Endothelial cell of umbilical vein (primary cell): ENCODE measurements around the gene DPP7. TPM values are rescaled to one million over a fixed set of nuclear protein-coding genes. Genes with fewer than 3 reads are reported as not detected.

ENCODE experiments used
- BruUV-seq: library from RNA; stranded (reverse); fragments of 400-500 nt; replicated peaks from 2 replicates; lab custom pipeline; 2021; lab: Mats Ljungman, UMichigan
- CTCF ChIA-PET: fragments of 300-600, 350-600 bp; sonication (Branson Sonifier 250); formaldehyde crosslinking; loops from one replicate; lab custom pipeline; 2021; ENCODE audit warnings: antibody characterized with exemption, inconsistent platforms; lab: Charles Lee
- POLR2A ChIA-PET: fragments of 300-600, 350-600 bp; sonication (Branson Sonifier 250); formaldehyde crosslinking; loops from one replicate; lab custom pipeline; 2021; ENCODE audit warnings: antibody characterized with exemption, inconsistent platforms; lab: Charles Lee
- DNase-seq: peaks from one replicate; pipeline ENCODE4 v3.0.0-alpha.2; 2011; ENCODE audit warnings: low read depth, low spot score
- FAIRE-seq: peaks from 2 replicates; lab custom pipeline; 2011; peaks lifted over from hg19 to GRCh38; lab: Jason Lieb, UNC
- H2AFZ ChIP-seq: 2 replicates; pipeline ENCODE4 v1.6.0; 2012; ENCODE audit warnings: low read depth, low read length, control low read depth, inconsistent platforms
- H3K27ac ChIP-seq: 2 replicates; pipeline ENCODE4 v1.5.1; 2011; ENCODE audit warnings: low read depth, mild to moderate bottlenecking, control low read depth, low read length, moderate library complexity; ENCODE audit not compliant: insufficient read depth
- H3K27me3 ChIP-seq, 2 experiments: 2 replicates each; pipeline versions ENCODE4 v1.6.0 to v1.6.1; 2011; ENCODE audit warnings: low read length in 2 of 2, mixed read lengths in 1 of 2; ENCODE audit not compliant: control insufficient read depth in 2 of 2, insufficient read depth in 2 of 2
- H3K36me3 ChIP-seq, 2 experiments: 2 replicates in 1 of 2; 3 replicates in 1 of 2; pipeline ENCODE4 v1.5.1; 2011; ENCODE audit warnings: low read length in 2 of 2, mild to moderate bottlenecking in 1 of 2, moderate library complexity in 1 of 2; ENCODE audit not compliant: control insufficient read depth in 2 of 2, insufficient read depth in 2 of 2; ENCODE audit errors: extremely low read depth in 1 of 2
- H3K4me1 ChIP-seq: 3 replicates; pipeline ENCODE4 v1.5.1; 2011; ENCODE audit warnings: mild to moderate bottlenecking, low read length; ENCODE audit not compliant: control insufficient read depth, insufficient read depth; ENCODE audit errors: extremely low read depth
- H3K4me2 ChIP-seq: 2 replicates; pipeline ENCODE4 v1.6.1; 2011; ENCODE audit warnings: low read length, control low read depth, mixed read lengths; ENCODE audit not compliant: insufficient read depth
- H3K4me3 ChIP-seq, 3 experiments: fragments of 200-600 bp in 1 of 3; sonication (generic), shearing (Covaris generic) in 1 of 3; replicated peaks in 1 of 3; 2 replicates each; pipeline ENCODE4 v1.5.1; 2011 to 2016; ENCODE audit warnings: control low read depth in 3 of 3, low read length in 3 of 3, mild to moderate bottlenecking in 2 of 3, inconsistent platforms in 1 of 3, low read depth in 1 of 3, moderate library complexity in 1 of 3; ENCODE audit not compliant: insufficient read depth in 1 of 3
- H3K79me2 ChIP-seq: 2 replicates; pipeline ENCODE4 v1.6.0; 2012; ENCODE audit warnings: low read length, inconsistent platforms; ENCODE audit not compliant: control insufficient read depth, insufficient read depth
- H3K9ac ChIP-seq: replicated peaks from 2 replicates; pipeline ENCODE3; 2011; ENCODE audit warnings: low read length, control low read depth; ENCODE audit not compliant: insufficient read depth; ENCODE audit errors: extremely low read depth
- H3K9me1 ChIP-seq: replicated peaks from 3 replicates; pipeline ENCODE4 v1.6.0; 2011; ENCODE audit warnings: mild to moderate bottlenecking, low read length; ENCODE audit not compliant: control insufficient read depth, insufficient read depth; ENCODE audit errors: extremely low read depth
- H3K9me3 ChIP-seq: replicated peaks from 2 replicates; pipeline ENCODE4 v1.5.1; 2012; ENCODE audit warnings: low read length, inconsistent platforms; ENCODE audit not compliant: control insufficient read depth, insufficient read depth
- H4K20me1 ChIP-seq: replicated peaks from 2 replicates; pipeline ENCODE3; 2011; ENCODE audit warnings: mild to moderate bottlenecking, low read length; ENCODE audit not compliant: control insufficient read depth, insufficient read depth; ENCODE audit errors: extremely low read depth
- EZH2 ChIP-seq: IDR thresholded peaks from 2 replicates; pipeline ENCODE4 v1.6.1; 2012; ENCODE audit warnings: borderline replicate concordance, low read depth, mild to moderate bottlenecking, moderate library complexity, low read length, inconsistent platforms; ENCODE audit not compliant: severe bottlenecking
- FOS ChIP-seq: IDR thresholded peaks from 2 replicates; pipeline ENCODE4 v1.6.1; 2011; ENCODE audit warnings: mild to moderate bottlenecking, low read length, moderate library complexity, borderline replicate concordance; ENCODE audit not compliant: insufficient read depth
- GATA2 ChIP-seq: IDR thresholded peaks from 2 replicates; pipeline ENCODE4 v1.7.0; 2011; ENCODE audit warnings: low read depth, mild to moderate bottlenecking, moderate library complexity, mixed read lengths, low read length; ENCODE audit not compliant: insufficient read length, insufficient read depth
- JUN ChIP-seq: IDR thresholded peaks from 2 replicates; pipeline ENCODE4 v1.6.1; 2011; ENCODE audit warnings: borderline replicate concordance, low read depth; ENCODE audit not compliant: insufficient read length, insufficient read depth
- MYC ChIP-seq: IDR thresholded peaks from one replicate; pipeline ENCODE4 v1.6.1; 2011; ENCODE audit warnings: mild to moderate bottlenecking, low read depth, low read length
- POLR2A ChIP-seq: IDR thresholded peaks from 2 replicates; pipeline ENCODE4 v1.6.1; 2012; ENCODE audit warnings: low read depth, mild to moderate bottlenecking, control low read depth, low read length
- POLR2AphosphoS5 ChIP-seq: IDR thresholded peaks from 2 replicates; pipeline ENCODE4 v1.6.1; 2012; ENCODE audit warnings: low read depth, mild to moderate bottlenecking, control low read depth, low read length, moderate library complexity; ENCODE audit not compliant: insufficient read depth
- dilution Hi-C: fragments of 300-500 bp; cut with MboI; formaldehyde crosslinking; loops from one replicate; pipeline ENCODE4 v1.15.0; 2019; ENCODE audit warnings: low sequenced_read_pairs; ENCODE audit not compliant: extremely low pct_ligation_motif_present
- intact Hi-C: fragments of 100-400 bp; cut with micrococcal nuclease; formaldehyde crosslinking; loops from one replicate; pipeline ENCODE4 v1.10.0; 2022
- polyA plus RNA-seq, 4 experiments: library from polyadenylated mRNA; depleted of rRNA in 3 of 4; stranded (reverse) in 3 of 4; unstranded in 1 of 4; fragments of >200 nt; gene quantifications; 2 replicates each; pipeline versions ENCODE4 v1.2.1 to v1.2.3, GENCODE V29; 2011 to 2012; ENCODE audit warnings: missing spikeins in 1 of 4
- total RNA-seq: library from RNA; stranded (reverse); gene quantifications from 2 replicates; pipeline ENCODE4 v1.2.3, GENCODE V29; 2021
- TF ChIP-seq, protein P1 (sequence below), 2 donors: IDR thresholded peaks; 1 replicate in 1 of 2; 2 replicates in 1 of 2; pipeline ENCODE4 v1.5.1; 2011; ENCODE audit warnings: low read length in 2 of 2, mild to moderate bottlenecking in 2 of 2, moderate library complexity in 2 of 2, control low read depth in 1 of 2, inconsistent platforms in 1 of 2, low read depth in 1 of 2; ENCODE audit not compliant: insufficient read depth in 1 of 2; ENCODE audit errors: extremely low read depth in 1 of 2
- TF ChIP-seq, protein P2 (sequence below): IDR thresholded peaks from 2 replicates; pipeline ENCODE4 v1.6.1; 2011; ENCODE audit not compliant: insufficient read depth, insufficient read length

The DPP7 gene
- total and polyA plus RNA-seq, 2 donors (not counting 3 experiments of a cell fraction or from before 2014, with no cell fraction given): 149 to 200 TPM

DNA sequence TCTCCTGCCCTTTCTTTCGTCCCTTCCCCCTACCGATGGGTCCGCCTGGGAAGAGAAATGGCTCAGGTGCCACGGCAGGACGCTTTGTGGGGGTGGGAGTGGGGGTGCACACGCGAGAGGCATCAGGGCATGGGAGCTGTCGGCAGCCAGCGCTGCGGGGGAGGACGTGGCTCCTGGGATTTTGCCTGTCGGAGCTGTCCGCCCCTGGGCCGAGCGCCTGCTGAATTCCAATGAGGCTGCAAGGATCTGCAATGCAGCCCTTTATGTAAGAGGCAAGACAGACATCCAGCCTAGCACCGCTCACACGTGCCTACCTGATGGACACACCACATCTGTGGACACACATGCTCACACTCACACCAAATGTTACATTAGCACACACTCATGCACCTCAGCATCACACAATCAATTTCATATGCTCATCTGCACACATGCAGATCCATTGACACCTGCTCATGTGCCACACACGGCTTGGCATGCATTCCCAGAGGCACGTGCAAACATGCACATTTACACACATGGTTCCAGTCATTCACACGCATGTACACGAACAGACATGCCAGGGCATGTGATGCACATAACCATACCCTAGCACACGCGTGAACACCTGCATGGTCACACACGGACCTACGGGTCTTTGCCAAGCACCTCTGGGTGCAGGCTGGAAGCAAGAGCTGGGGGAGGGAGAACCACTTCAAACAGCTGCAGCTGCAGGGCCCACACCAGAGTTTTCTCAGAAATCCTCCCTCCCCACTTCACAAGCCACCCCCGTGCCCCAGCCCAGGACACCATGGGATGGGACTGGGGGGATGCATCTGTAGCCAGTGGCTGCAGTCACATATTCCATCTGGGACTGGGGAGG lies 25.8 kb upstream of the DPP7 start:
- CTCF ChIA-PET: interaction anchor here (1.0 to 1.1 kb wide), 2 partner anchors 37 to 48 kb away, joined by 3 read pairs; partner anchors contain the start of genes ANAPC2 and SSNA1
- no peak overlapping the region for H3K4me2 ChIP-seq
- no peaks in the 10 kb centered on the region for H3K36me3 ChIP-seq
- TF ChIP-seq JUN (no peak), MYC (no peak), GATA2 (no peak), POLR2A (no peak), POLR2AphosphoS5 (no peak), EZH2 (no peak), FOS (no peak)
- TF ChIP-seq, protein P1, sequence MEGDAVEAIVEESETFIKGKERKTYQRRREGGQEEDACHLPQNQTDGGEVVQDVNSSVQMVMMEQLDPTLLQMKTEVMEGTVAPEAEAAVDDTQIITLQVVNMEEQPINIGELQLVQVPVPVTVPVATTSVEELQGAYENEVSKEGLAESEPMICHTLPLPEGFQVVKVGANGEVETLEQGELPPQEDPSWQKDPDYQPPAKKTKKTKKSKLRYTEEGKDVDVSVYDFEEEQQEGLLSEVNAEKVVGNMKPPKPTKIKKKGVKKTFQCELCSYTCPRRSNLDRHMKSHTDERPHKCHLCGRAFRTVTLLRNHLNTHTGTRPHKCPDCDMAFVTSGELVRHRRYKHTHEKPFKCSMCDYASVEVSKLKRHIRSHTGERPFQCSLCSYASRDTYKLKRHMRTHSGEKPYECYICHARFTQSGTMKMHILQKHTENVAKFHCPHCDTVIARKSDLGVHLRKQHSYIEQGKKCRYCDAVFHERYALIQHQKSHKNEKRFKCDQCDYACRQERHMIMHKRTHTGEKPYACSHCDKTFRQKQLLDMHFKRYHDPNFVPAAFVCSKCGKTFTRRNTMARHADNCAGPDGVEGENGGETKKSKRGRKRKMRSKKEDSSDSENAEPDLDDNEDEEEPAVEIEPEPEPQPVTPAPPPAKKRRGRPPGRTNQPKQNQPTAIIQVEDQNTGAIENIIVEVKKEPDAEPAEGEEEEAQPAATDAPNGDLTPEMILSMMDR (IDR thresholded peaks at IDR 0.05; ENCODE audit: extremely low read depth in 1 of 2, insufficient read depth in 1 of 2, low read depth in 1 of 2, low read length in 2 of 2): no peak
- TF ChIP-seq, protein P2, sequence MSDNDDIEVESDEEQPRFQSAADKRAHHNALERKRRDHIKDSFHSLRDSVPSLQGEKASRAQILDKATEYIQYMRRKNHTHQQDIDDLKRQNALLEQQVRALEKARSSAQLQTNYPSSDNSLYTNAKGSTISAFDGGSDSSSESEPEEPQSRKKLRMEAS: no peak
- no peak overlapping the region for H3K4me3 ChIP-seq
- dilution Hi-C loops: no loop called here
- H4K20me1 ChIP-seq: no peaks in the 10 kb centered on the region
- H3K9me1 ChIP-seq: no peaks in the 10 kb centered on the region
- no peaks in the 10 kb centered on the region for H3K9me3 ChIP-seq
- BruUV-seq: no TSS peak
- no peak overlapping the region for H3K27ac ChIP-seq
- H3K4me1 ChIP-seq: no peaks in the 10 kb centered on the region
- H2AFZ ChIP-seq: no peak overlapping the region
- DNase-seq (no peak), FAIRE-seq (no peak)
- H3K9ac ChIP-seq: no peak overlapping the region
- peaks cover 35 to 36% of the 10 kb centered on the region in 2 experiments for H3K27me3 ChIP-seq
- POLR2A ChIA-PET: no interaction called here
- intact Hi-C loops: no loop called here
- H3K79me2 ChIP-seq: no peaks in the 10 kb centered on the region
